ENCODE measurements around the gene FOXRED2. TPM values are rescaled to one million over a fixed set of nuclear protein-coding genes. Genes with fewer than 3 reads are reported as not detected.

FOXRED2 gene
- total RNA-seq, 2 donors from 2014 or later = 3.7 to 5.7 TPM

- peaks cover 0 to 3% of the 10 kb centered on the region in 2 donors for H3K4me1 ChIP-seq
- no peaks in the 10 kb centered on the region for H3K9me3 ChIP-seq
- no peaks in the 10 kb centered on the region for H3K36me3 ChIP-seq
- DNase-seq (ENCODE audit: low spot score) = no peak
- no peak overlapping the region for H3K27ac ChIP-seq
- H3K27me3 ChIP-seq = no peaks in the 10 kb centered on the region
- TF ChIP-seq, protein P1, sequence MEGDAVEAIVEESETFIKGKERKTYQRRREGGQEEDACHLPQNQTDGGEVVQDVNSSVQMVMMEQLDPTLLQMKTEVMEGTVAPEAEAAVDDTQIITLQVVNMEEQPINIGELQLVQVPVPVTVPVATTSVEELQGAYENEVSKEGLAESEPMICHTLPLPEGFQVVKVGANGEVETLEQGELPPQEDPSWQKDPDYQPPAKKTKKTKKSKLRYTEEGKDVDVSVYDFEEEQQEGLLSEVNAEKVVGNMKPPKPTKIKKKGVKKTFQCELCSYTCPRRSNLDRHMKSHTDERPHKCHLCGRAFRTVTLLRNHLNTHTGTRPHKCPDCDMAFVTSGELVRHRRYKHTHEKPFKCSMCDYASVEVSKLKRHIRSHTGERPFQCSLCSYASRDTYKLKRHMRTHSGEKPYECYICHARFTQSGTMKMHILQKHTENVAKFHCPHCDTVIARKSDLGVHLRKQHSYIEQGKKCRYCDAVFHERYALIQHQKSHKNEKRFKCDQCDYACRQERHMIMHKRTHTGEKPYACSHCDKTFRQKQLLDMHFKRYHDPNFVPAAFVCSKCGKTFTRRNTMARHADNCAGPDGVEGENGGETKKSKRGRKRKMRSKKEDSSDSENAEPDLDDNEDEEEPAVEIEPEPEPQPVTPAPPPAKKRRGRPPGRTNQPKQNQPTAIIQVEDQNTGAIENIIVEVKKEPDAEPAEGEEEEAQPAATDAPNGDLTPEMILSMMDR (IDR thresholded peaks at IDR 0.05) = no peak
- H3K4me3 ChIP-seq = no peak overlapping the region
Observed at GRCh38 chr22:36548606-36549005, 41.8 kb upstream of the FOXRED2 start.

DNA sequence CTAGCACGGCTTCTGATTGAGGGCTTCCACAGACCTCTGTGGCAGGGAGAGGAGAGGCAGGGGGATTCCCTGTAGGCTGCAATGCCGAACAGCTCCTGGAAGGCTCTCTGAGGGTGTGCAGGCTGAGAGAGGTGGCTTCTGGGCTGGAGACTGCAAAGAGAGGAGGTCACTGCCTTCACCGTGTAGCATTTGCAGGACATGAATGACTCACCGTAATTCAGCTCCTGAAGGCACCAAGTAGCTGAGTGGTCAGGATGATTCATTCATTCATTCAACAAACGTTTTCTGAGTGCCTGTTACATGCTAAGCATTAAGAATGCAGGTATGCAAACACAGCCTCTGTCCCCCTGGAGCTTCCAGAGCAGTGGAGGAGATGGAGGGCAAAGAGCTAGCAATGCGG is 40.1 kb upstream of the FOXRED2 start:
- TF ChIP-seq, protein P1 (IDR thresholded peaks at IDR 0.05) = no peak
- Histone ChIP-seq H3K9me3 (no peaks in the 10 kb centered on the region), H3K27me3 (no peaks in the 10 kb centered on the region)

DNA sequence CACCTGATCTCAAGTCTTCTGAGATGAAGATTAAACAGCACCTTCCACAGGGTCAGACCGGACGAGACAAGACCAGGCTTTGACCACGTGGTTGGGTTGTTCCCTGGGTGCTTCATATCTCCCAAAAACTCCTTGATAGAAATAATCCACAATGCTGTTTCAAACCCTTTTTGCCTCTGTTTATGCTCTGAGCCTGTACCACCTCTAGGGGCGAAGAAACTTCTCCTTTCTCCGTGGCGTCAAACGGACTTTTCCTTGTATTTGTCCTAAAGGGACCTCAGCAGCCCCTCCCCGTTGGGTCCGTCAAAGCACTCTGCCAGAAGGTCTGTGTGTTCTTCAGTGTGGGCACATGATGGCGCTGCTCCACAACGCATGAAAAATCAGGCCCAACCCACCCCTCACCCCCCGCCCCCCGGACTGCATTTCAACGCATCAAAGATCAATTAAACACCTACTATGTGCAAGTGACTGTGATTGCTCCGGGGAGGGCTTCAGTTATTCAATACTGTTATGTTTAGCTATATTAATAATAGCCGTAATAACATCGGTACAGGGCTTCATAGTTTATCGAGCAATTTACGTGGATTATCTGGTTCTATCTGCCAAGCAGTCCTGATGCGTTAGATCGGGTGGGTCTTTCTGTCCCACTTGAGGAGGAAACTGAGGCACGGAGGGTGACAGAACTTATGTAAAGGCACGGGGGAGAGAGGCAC is 39.4 kb upstream of the FOXRED2 start:
- Histone ChIP-seq H3K36me3 (no peaks in the 10 kb centered on the region), H3K27ac (no peak overlapping the region), H3K4me3 (no peak overlapping the region), H3K4me1 (peaks cover 0 to 3% of the 10 kb centered on the region in 2 donors), H3K27me3 (no peaks in the 10 kb centered on the region), H3K9me3 (no peaks in the 10 kb centered on the region)
- TF ChIP-seq, protein P1 (IDR thresholded peaks at IDR 0.05) = peak; percentile 38 to 70
- no peak for DNase-seq (ENCODE audit: low spot score)

More for the DNA sequence above, 40.1 kb upstream of the FOXRED2 start:
- Histone ChIP-seq H3K4me1 (peaks cover 0 to 3% of the 10 kb centered on the region in 2 donors), H3K4me3 (no peak overlapping the region), H3K27ac (no peak overlapping the region), H3K36me3 (no peaks in the 10 kb centered on the region)
- no peak for DNase-seq (ENCODE audit: low spot score)

DNA sequence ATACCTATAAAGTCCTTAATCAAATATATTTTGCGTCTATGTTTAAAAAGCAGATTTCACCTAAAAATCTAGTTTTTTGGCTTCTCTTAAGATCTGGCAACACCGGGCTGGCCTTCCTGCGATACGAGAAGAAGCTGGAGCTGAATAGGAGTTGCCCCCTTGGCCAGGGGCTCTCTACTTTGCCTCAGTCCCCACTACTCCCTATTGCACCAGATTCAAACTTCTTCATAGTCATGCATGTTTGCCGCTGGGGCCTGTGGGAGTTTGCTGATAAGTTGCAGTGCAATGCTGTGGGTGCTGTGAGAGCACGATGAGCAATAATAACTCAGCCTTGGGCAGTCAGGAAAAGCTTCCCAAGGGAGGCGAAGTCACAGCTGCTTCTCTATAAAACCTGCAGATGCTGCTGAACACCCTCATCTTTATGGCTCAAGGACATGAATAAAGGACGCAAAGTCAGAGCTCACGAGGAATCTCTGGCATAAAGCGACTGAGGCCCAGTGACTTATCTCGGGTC is 37.3 kb upstream of the FOXRED2 start:
- TF ChIP-seq, protein P1 (IDR thresholded peaks at IDR 0.05) = no peak
- Histone ChIP-seq H3K27ac (no peak overlapping the region), H3K36me3 (no peaks in the 10 kb centered on the region), H3K9me3 (no peaks in the 10 kb centered on the region), H3K27me3 (no peaks in the 10 kb centered on the region), H3K4me1 (peaks cover 0 to 3% of the 10 kb centered on the region in 2 donors), H3K4me3 (no peak overlapping the region)
- DNase-seq (ENCODE audit: low spot score) = no peak

DNA sequence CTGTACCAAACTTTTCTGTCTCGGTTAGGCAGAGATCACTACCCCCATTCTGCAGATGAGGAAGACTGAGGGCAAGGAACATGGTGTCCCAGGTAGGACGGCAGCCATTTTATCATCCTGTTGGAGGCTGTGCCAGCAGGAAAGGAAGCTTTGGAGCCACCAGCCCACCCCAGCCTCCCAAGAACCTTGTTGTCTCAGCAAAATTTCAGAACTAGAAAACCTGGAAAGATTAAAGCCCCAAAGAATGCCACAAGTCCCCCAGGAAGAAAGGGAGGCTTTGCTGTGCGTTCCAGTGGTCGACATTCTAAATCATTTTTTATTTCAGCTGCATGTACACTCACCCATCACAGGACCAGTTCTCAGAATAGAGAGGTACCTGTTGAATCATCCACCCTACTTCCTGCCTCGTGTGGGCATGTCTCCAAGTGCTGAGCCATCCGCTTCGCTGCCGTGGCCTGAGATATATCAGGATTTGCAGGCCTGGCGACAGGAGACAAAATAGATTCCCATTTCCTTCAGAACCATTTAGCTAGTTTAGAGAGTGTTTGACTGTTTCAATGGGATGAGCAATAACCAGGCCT is 35.1 kb upstream of the FOXRED2 start:
- Histone ChIP-seq H3K27ac (no peak overlapping the region), H3K36me3 (no peaks in the 10 kb centered on the region), H3K9me3 (no peaks in the 10 kb centered on the region), H3K27me3 (no peaks in the 10 kb centered on the region), H3K4me3 (no peak overlapping the region), H3K4me1 (peaks cover 0 to 3% of the 10 kb centered on the region in 2 donors)
- DNase-seq (ENCODE audit: low spot score) = no peak
- TF ChIP-seq, protein P1 (IDR thresholded peaks at IDR 0.05) = no peak
